ENCODE results near the gene D2HGDH.

GRCh38 chr2:241734467-241735208 lies at the start of gene D2HGDH:
- peak; percentile 79 to 83 for TF ChIP-seq POLR2A (IDR thresholded peaks at IDR 0.05)
- no peak for TF ChIP-seq CTCF (IDR thresholded peaks at IDR 0.05)

All from thyroid gland (tissue), 4 donors.